Loucy (cell line): ENCODE measurements around the gene AGXT.

Source experiments
- EZH2phosphoT487 ChIP-seq: fragments of 200-600 bp; IDR thresholded peaks from 2 replicates; pipeline ENCODE4 v1.6.1; 2018; ENCODE audit warnings: antibody characterized with exemption, mild to moderate bottlenecking, moderate library complexity, borderline replicate concordance
- TF ChIP-seq, protein P1 (sequence below): fragments of 200-600 bp; sonication (generic); conservative IDR thresholded peaks from 2 replicates; pipeline ENCODE4 v1.5.1; 2014; ENCODE audit warnings: mild to moderate bottlenecking, antibody characterized with exemption, low read length

DNA sequence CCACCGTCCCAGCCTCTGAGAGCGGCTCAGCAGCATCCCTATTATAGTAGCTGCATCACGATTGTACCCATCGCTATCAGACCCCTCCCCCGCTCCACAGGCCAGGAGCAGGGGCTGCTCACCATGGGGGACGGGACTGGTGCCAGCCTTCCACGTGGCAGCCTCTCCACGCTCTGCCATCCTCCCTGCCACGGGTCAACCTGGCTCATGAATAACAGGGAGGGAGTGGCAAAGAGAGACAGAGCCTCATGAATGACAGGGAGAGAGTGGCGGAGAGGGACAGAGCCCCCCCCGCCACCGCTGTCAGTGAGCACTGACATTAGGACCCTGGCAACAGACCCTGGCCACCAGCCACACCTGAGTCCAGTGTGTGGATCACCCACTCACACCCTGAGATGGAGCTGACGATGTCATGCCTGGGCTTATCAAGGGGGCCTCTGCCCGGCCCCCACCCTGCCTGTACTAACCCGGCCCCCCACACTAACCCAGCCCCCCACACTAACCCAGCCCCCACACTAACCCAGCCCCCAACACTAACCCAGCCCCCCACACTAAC is 54.4 kb downstream of the AGXT start:
- TF ChIP-seq, protein P1, sequence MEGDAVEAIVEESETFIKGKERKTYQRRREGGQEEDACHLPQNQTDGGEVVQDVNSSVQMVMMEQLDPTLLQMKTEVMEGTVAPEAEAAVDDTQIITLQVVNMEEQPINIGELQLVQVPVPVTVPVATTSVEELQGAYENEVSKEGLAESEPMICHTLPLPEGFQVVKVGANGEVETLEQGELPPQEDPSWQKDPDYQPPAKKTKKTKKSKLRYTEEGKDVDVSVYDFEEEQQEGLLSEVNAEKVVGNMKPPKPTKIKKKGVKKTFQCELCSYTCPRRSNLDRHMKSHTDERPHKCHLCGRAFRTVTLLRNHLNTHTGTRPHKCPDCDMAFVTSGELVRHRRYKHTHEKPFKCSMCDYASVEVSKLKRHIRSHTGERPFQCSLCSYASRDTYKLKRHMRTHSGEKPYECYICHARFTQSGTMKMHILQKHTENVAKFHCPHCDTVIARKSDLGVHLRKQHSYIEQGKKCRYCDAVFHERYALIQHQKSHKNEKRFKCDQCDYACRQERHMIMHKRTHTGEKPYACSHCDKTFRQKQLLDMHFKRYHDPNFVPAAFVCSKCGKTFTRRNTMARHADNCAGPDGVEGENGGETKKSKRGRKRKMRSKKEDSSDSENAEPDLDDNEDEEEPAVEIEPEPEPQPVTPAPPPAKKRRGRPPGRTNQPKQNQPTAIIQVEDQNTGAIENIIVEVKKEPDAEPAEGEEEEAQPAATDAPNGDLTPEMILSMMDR, result no peak
- no peak for TF ChIP-seq EZH2phosphoT487
